ENCODE results near the gene EPN2. TPM values are rescaled to one million over a fixed set of nuclear protein-coding genes. Genes with fewer than 3 reads are reported as not detected.

Gene EPN2
- total and polyA plus RNA-seq, 12 donors, result 12.0 to 53.8 (median 22.5) TPM

- no peaks in the 10 kb centered on the region for H3K9me3 ChIP-seq (replicated peaks in 1 of 3)
- intact Hi-C loops (cut with DNase I), result no loop called here
- 48 to 68% (median 58%) methylated on average over 3 of the region's 3 CpGs for WGBS, 4 donors
- no peak overlapping the region for H3K4me3 ChIP-seq
- no peak overlapping the region for H3K27ac ChIP-seq
- DNase-seq, result no peak
- TF ChIP-seq POLR2A (IDR thresholded peaks at IDR 0.05) (no peak), CTCF (IDR thresholded peaks at IDR 0.05) (no peak)
- H3K4me1 ChIP-seq (replicated peaks in 1 of 2), result peaks cover 15 to 29% of the 10 kb centered on the region in 2 donors
- H3K27me3 ChIP-seq, result no peaks in the 10 kb centered on the region
- H3K36me3 ChIP-seq (replicated peaks in 1 of 2), result no peaks in the 10 kb centered on the region
Observed at GRCh38 chr17:19269641-19270040, 32.5 kb downstream of the EPN2 start.

- TF ChIP-seq POLR2A (IDR thresholded peaks at IDR 0.05) (no peak), CTCF (IDR thresholded peaks at IDR 0.05) (peak in 1 of 6 experiments; percentile 8)
- Histone ChIP-seq H3K4me1 (replicated peaks in 1 of 2) (peaks cover 12 to 28% of the 10 kb centered on the region in 2 donors), H3K27ac (no peak overlapping the region), H3K36me3 (replicated peaks in 1 of 2) (no peaks in the 10 kb centered on the region), H3K27me3 (no peaks in the 10 kb centered on the region), H3K9me3 (replicated peaks in 1 of 3) (no peaks in the 10 kb centered on the region), H3K4me3 (no peak overlapping the region)
- WGBS, 4 donors, result 81 to 100% (median 87%) methylated on average over 1 to 3 of the region's 3 CpGs
- intact Hi-C loops (cut with DNase I), result no loop called here
- DNase-seq, result no peak
Observed at GRCh38 chr17:19270347-19270703, 33.2 kb downstream of the EPN2 start.

- Histone ChIP-seq H3K36me3 (replicated peaks in 1 of 2) (no peaks in the 10 kb centered on the region), H3K4me1 (replicated peaks in 1 of 2) (peaks cover 12 to 33% of the 10 kb centered on the region in 2 donors), H3K27ac (no peak overlapping the region), H3K27me3 (no peaks in the 10 kb centered on the region), H3K4me3 (no peak overlapping the region), H3K9me3 (replicated peaks in 1 of 3) (no peaks in the 10 kb centered on the region)
- intact Hi-C loops (cut with DNase I), result no loop called here
- no peak for DNase-seq
- TF ChIP-seq CTCF (IDR thresholded peaks at IDR 0.05), result peak in 1 of 6 experiments; percentile 24
- TF ChIP-seq POLR2A (IDR thresholded peaks at IDR 0.05), result no peak
- WGBS, 4 donors, result 79 to 88% (median 81%) methylated on average over 11 to 13 of the region's 13 CpGs
Observed at GRCh38 chr17:19270704-19271611, 33.8 kb downstream of the EPN2 start.

- Histone ChIP-seq H3K4me1 (replicated peaks in 1 of 2) (peaks cover 12 to 33% of the 10 kb centered on the region in 2 donors), H3K27me3 (no peaks in the 10 kb centered on the region), H3K4me3 (no peak overlapping the region), H3K27ac (no peak overlapping the region), H3K36me3 (replicated peaks in 1 of 2) (no peaks in the 10 kb centered on the region), H3K9me3 (replicated peaks in 1 of 3) (no peaks in the 10 kb centered on the region)
- DNase-seq, result no peak
- intact Hi-C loops (cut with DNase I), result no loop called here
- TF ChIP-seq POLR2A (IDR thresholded peaks at IDR 0.05) (no peak), CTCF (IDR thresholded peaks at IDR 0.05) (no peak)
- 80 to 93% (median 88%) methylated on average over 9 to 10 of the region's 10 CpGs for WGBS, 4 donors
Observed at GRCh38 chr17:19271780-19272357, 34.7 kb downstream of the EPN2 start.

Measured in adrenal gland (tissue), 12 donors.